ENCODE data around the gene DDX3X.

GRCh38 chrX:41314204-41314603 lies 19.8 kb upstream of the DDX3X start:
- TF ChIP-seq CTCF (IDR thresholded peaks at IDR 0.05; ENCODE audit: low read depth, low read length, missing input control) (no peak), MAX (IDR thresholded peaks at IDR 0.05) (no peak), SP1 (IDR thresholded peaks at IDR 0.05) (no peak), REST (IDR thresholded peaks at IDR 0.05) (no peak), RXRA (IDR thresholded peaks at IDR 0.05) (no peak)
